ENCODE measurements around the gene CELF4. TPM values are rescaled to one million over a fixed set of nuclear protein-coding genes. Genes with fewer than 3 reads are reported as not detected.

The CELF4 gene
- total RNA-seq, 3 donors from 2014 or later (not counting 1 experiment from before 2014, with no cell fraction given): not detected

DNA sequence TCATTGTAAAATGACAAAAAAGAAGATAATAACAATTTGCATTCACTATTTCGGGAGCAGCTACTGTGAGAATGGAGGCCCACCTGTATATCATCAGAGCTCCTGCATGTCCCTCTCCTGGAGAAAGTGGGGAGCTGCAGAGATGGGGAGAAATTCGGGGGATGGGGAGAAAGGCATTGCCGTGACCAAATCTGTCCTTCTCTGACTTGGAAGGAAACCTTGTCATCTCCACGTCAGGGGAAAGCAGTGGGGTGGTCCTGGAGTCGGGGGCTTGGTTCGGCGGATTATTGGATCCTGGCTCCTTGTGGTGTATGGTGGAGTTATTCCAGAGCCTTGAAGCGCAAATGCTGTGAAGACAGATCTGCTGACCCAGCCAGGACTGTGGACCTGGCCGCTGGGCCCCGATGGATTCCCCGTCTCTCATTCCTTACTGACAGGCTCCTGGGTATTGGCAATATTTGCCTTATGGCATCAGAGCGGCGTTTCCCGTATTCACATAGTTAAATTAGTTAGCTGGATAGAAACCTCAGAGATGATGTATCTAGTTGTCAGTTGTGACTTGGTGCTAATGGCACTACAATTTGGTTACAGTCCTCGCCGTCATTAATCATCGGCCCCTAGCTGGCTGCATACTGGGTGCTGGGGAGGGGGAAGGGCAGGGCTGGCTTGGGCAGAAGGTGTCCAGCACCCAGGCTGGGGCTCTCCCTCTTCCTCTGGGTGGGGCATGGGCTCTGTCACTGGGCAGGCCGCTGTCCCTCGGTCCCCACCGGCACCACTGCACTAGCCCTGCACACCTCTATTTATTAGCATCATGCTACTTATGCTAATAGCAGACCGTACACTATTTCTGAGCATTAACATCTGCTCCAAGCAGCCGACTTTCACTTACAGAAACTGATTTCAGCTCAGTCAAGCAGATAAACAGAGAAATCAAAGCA is 31.7 kb downstream of the CELF4 start:
- Histone ChIP-seq H3K4me1 (ENCODE audit: control insufficient read depth, insufficient read depth, low read length) (no peaks in the 10 kb centered on the region), H3K27me3 (ENCODE audit: control insufficient read depth, insufficient read depth, low read length) (no peaks in the 10 kb centered on the region), H3K4me3 (ENCODE audit: low read length) (no peak overlapping the region), H3K36me3 (ENCODE audit: control insufficient read depth, insufficient read depth, low read length) (no peaks in the 10 kb centered on the region), H3K9me3 (ENCODE audit: control insufficient read depth, insufficient read depth, low read length) (no peaks in the 10 kb centered on the region), H3K27ac (ENCODE audit: low read length) (no peak overlapping the region)
- TF ChIP-seq, protein P1, sequence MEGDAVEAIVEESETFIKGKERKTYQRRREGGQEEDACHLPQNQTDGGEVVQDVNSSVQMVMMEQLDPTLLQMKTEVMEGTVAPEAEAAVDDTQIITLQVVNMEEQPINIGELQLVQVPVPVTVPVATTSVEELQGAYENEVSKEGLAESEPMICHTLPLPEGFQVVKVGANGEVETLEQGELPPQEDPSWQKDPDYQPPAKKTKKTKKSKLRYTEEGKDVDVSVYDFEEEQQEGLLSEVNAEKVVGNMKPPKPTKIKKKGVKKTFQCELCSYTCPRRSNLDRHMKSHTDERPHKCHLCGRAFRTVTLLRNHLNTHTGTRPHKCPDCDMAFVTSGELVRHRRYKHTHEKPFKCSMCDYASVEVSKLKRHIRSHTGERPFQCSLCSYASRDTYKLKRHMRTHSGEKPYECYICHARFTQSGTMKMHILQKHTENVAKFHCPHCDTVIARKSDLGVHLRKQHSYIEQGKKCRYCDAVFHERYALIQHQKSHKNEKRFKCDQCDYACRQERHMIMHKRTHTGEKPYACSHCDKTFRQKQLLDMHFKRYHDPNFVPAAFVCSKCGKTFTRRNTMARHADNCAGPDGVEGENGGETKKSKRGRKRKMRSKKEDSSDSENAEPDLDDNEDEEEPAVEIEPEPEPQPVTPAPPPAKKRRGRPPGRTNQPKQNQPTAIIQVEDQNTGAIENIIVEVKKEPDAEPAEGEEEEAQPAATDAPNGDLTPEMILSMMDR (IDR thresholded peaks at IDR 0.05): no peak
- H3K27me3 Mint-ChIP-seq (ENCODE audit: low read depth in 2 of 2): peaks cover 6 to 9% of the 10 kb centered on the region in 2 donors
- H3K27ac Mint-ChIP-seq: no peak overlapping the region
- peaks cover 5 to 6% of the 10 kb centered on the region in 2 donors for H3K4me1 Mint-ChIP-seq
- 82% methylated on average over 22 of the region's 22 CpGs for WGBS (ENCODE audit: insufficient coverage)
- no peaks in the 10 kb centered on the region for H3K9me3 Mint-ChIP-seq
- H3K4me3 Mint-ChIP-seq: no peak overlapping the region
- H3K36me3 Mint-ChIP-seq: no peaks in the 10 kb centered on the region
- no peak for DNase-seq
- intact Hi-C loops (cut with micrococcal nuclease): no loop called here
- no peak for ATAC-seq

DNA sequence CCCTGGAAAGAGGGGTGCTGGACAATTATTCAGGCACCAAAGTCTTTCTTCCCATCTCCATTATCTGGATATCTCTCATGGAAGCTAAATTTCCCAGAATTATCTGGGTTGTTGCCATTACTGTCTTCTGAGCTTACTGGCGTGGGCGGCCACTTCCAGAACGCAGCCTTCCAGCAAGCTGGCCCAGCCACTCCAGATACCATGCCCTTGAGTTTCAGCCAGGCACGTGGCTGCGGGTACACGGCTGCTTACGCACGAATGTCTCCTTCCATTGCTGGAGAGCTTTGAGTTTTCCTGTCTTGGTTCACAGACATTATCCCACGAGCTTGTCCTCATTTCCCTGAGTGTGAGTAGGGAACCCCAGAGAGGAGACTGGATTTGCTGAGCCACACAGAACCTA is 32.7 kb downstream of the CELF4 start:
- Mint-ChIP-seq H3K9me3 (no peaks in the 10 kb centered on the region), H3K36me3 (no peaks in the 10 kb centered on the region), H3K27me3 (ENCODE audit: low read depth in 2 of 2) (peaks cover 0 to 5% of the 10 kb centered on the region in 2 donors), H3K4me3 (no peak overlapping the region), H3K4me1 (peaks cover 0 to under 1% of the 10 kb centered on the region in 2 donors), H3K27ac (no peak overlapping the region)
- no peak for ATAC-seq
- Histone ChIP-seq H3K27me3 (ENCODE audit: control insufficient read depth, insufficient read depth, low read length) (no peaks in the 10 kb centered on the region), H3K4me1 (ENCODE audit: control insufficient read depth, insufficient read depth, low read length) (no peaks in the 10 kb centered on the region), H3K36me3 (ENCODE audit: control insufficient read depth, insufficient read depth, low read length) (no peaks in the 10 kb centered on the region), H3K9me3 (ENCODE audit: control insufficient read depth, insufficient read depth, low read length) (no peaks in the 10 kb centered on the region), H3K4me3 (ENCODE audit: low read length) (no peak overlapping the region), H3K27ac (ENCODE audit: low read length) (no peak overlapping the region)
- WGBS (ENCODE audit: insufficient coverage): 90% methylated on average over 9 of the region's 9 CpGs
- intact Hi-C loops (cut with micrococcal nuclease): no loop called here
- no peak for DNase-seq
- TF ChIP-seq, protein P1 (IDR thresholded peaks at IDR 0.05): no peak

DNA sequence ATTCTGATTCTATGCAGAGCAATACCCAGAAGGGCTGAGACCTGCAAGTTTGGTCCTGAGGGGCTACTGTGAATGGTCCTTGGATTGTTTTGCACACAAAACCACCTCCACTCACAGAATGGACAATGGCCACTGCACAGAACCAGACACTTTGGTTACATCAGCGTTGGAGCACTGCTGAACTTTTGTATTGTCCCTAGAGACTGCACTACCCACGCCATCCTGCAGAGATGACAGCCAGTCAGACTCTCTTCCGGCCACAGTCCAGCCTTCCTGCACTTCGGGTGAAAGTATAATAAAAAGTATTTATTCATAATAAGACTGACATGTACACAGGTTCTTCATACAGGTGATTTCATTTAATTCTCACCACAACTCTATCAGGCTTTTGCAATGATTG is 35.7 kb downstream of the CELF4 start:
- H3K4me3 Mint-ChIP-seq: no peak overlapping the region
- no peak for ATAC-seq
- H3K27me3 Mint-ChIP-seq (ENCODE audit: low read depth in 2 of 2): peaks cover 16 to 32% of the 10 kb centered on the region in 2 donors
- H3K4me1 Mint-ChIP-seq: peaks cover 0 to 4% of the 10 kb centered on the region in 2 donors
- H3K27ac ChIP-seq (ENCODE audit: low read length): no peak overlapping the region
- TF ChIP-seq, protein P1 (IDR thresholded peaks at IDR 0.05): no peak
- H3K36me3 ChIP-seq (ENCODE audit: control insufficient read depth, insufficient read depth, low read length): no peaks in the 10 kb centered on the region
- WGBS (ENCODE audit: insufficient coverage): 72% methylated on average over 3 of the region's 4 CpGs
- no peaks in the 10 kb centered on the region for H3K4me1 ChIP-seq (ENCODE audit: control insufficient read depth, insufficient read depth, low read length)
- intact Hi-C loops (cut with micrococcal nuclease): no loop called here
- no peaks in the 10 kb centered on the region for H3K9me3 Mint-ChIP-seq
- no peaks in the 10 kb centered on the region for H3K36me3 Mint-ChIP-seq
- no peak overlapping the region for H3K4me3 ChIP-seq (ENCODE audit: low read length)
- peaks cover 2% of the 10 kb centered on the region for H3K27me3 ChIP-seq (ENCODE audit: control insufficient read depth, insufficient read depth, low read length)
- H3K27ac Mint-ChIP-seq: no peak overlapping the region
- no peaks in the 10 kb centered on the region for H3K9me3 ChIP-seq (ENCODE audit: control insufficient read depth, insufficient read depth, low read length)
- DNase-seq: no peak
